HEK293T (cell line): ENCODE data around the gene PHACTR3.

Experiments used
- BHLHE40 ChIP-seq: fragments of 450-650 bp; IDR thresholded peaks from 2 replicates; pipeline ENCODE4 v1.6.1; 2016; ENCODE audit warnings: mild to moderate bottlenecking, moderate library complexity, borderline replicate concordance
- ELF4 ChIP-seq: fragments of 450-650 bp; IDR thresholded peaks from 2 replicates; pipeline ENCODE4 v1.6.1; 2017; ENCODE audit warnings: antibody characterized with exemption
- FOXM1 ChIP-seq: fragments of 450-650 bp; IDR thresholded peaks from 2 replicates; pipeline ENCODE4 v1.6.1; 2017; ENCODE audit warnings: mild to moderate bottlenecking, borderline replicate concordance

- TF ChIP-seq ELF4 = no peak
- TF ChIP-seq FOXM1 = no peak
- no peak for TF ChIP-seq BHLHE40
Measured at GRCh38 chr20:59566631-59567524, 37.5 kb upstream of the PHACTR3 start.
